ENCODE results near the gene PXYLP1. TPM values are rescaled to one million over a fixed set of nuclear protein-coding genes. Genes with fewer than 3 reads are reported as not detected.

Gene PXYLP1
- total and polyA plus RNA-seq, 9 of the 15 experiments (the other 6 are each of a cell fraction or from before 2014, with no cell fraction given), result 0.80 to 2.9 (median 1.3) TPM

DNA sequence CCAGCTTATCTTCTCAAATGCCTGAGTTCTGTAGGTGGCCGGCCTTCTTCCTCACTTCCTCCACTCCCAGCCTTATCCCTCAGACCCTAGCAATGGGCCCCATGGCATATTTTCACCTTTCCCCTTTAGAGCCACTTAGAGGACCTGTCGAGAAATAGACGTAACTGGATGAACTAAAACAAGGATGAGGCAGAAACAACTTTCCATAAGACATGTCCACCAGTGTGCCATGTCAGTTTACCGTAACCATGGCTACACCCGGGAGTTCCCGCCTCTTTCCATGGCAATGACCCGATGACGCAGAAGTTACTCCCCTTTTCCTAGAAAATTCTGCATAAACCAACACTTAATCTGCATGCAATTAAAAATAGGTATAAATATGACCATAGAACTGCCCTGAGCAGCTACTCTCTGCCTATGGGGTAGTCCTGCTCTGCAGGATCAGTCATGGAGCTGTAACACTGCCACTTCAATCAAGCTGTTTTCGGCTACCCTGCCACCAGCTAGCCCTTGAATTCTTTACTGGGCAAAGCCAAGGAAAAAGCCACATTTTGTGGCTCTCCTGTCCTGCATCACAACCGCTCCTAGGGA is 81.6 kb downstream of the PXYLP1 start (continued):
- TF ChIP-seq ZNF780A (CRISPR knock-in tag; IDR thresholded peaks at IDR 0.05) (no peak), ZFP30 (CRISPR knock-in tag; IDR thresholded peaks at IDR 0.05; ENCODE audit: borderline replicate concordance) (no peak), TRIM25 (IDR thresholded peaks at IDR 0.05; ENCODE audit: borderline replicate concordance) (no peak), HMGN3 (IDR thresholded peaks at IDR 0.05; ENCODE audit: borderline replicate concordance, extremely low read depth, insufficient read length, low read depth, low read length) (no peak), ZNF431 (CRISPR knock-in tag; IDR thresholded peaks at IDR 0.05) (no peak), HDAC1 (IDR thresholded peaks at IDR 0.05) (0 out of 4 replicates have a peak, but pooled peaks of 1 of the 2 experiments have one; percentile 7), FOS (IDR thresholded peaks at IDR 0.05; ENCODE audit: extremely low read depth, insufficient read length) (no peak), CHD2 (IDR thresholded peaks at IDR 0.05; ENCODE audit: low read depth, low read length) (no peak), EHMT2 (IDR thresholded peaks at IDR 0.05) (no peak; the same call in 1 of the 2 replicates), SMARCB1 (IDR thresholded peaks at IDR 0.05; ENCODE audit: insufficient read length, low read depth) (no peak), PRDM10 (IDR thresholded peaks at IDR 0.05; ENCODE audit: partially characterized antibody) (peak; percentile 60), ZZZ3 (IDR thresholded peaks at IDR 0.05) (no peak), TBP (optimal IDR thresholded peaks at IDR 0.05; ENCODE audit: low read depth, low read length) (peak; percentile 42), FOXK1 (CRISPR knock-in tag; IDR thresholded peaks at IDR 0.05; ENCODE audit: borderline replicate concordance) (no peak)
- TF ChIP-seq, protein P1, sequence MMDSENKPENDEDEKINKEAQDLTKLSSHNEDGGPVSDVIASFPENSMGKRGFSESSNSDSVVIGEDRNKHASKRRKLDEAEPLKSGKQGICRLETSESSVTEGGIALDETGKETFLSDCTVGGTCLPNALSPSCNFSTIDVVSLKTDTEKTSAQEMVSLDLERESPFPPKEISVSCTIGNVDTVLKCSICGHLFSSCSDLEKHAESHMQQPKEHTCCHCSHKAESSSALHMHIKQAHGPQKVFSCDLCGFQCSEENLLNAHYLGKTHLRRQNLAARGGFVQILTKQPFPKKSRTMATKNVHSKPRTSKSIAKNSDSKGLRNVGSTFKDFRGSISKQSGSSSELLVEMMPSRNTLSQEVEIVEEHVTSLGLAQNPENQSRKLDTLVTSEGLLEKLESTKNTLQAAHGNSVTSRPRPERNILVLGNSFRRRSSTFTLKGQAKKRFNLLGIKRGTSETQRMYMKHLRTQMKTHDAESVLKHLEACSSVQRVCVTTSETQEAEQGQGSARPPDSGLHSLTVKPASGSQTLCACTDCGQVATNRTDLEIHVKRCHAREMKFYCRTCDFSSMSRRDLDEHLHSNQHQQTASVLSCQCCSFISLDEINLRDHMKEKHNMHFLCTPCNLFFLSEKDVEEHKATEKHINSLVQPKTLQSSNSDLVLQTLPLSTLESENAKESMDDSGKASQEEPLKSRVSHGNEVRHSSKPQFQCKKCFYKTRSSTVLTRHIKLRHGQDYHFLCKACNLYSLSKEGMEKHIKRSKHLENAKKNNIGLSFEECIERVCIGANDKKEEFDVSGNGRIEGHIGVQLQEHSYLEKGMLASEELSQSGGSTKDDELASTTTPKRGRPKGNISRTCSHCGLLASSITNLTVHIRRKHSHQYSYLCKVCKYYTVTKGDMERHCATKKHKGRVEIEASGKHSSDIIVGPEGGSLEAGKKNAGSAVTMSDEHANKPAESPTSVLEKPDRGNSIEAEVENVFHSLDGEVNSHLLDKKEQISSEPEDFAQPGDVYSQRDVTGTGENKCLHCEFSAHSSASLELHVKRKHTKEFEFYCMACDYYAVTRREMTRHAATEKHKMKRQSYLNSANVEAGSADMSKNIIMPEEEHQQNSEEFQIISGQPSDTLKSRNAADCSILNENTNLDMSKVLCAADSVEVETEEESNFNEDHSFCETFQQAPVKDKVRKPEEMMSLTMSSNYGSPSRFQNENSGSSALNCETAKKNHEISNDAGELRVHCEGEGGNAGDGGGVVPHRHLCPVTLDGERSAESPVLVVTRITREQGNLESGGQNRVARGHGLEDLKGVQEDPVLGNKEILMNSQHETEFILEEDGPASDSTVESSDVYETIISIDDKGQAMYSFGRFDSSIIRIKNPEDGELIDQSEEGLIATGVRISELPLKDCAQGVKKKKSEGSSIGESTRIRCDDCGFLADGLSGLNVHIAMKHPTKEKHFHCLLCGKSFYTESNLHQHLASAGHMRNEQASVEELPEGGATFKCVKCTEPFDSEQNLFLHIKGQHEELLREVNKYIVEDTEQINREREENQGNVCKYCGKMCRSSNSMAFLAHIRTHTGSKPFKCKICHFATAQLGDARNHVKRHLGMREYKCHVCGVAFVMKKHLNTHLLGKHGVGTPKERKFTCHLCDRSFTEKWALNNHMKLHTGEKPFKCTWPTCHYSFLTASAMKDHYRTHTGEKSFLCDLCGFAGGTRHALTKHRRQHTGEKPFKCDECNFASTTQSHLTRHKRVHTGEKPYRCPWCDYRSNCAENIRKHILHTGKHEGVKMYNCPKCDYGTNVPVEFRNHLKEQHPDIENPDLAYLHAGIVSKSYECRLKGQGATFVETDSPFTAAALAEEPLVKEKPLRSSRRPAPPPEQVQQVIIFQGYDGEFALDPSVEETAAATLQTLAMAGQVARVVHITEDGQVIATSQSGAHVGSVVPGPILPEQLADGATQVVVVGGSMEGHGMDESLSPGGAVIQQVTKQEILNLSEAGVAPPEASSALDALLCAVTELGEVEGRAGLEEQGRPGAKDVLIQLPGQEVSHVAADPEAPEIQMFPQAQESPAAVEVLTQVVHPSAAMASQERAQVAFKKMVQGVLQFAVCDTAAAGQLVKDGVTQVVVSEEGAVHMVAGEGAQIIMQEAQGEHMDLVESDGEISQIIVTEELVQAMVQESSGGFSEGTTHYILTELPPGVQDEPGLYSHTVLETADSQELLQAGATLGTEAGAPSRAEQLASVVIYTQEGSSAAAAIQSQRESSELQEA (IDR thresholded peaks at IDR 0.05; ENCODE audit: low read depth), result no peak

Data from K562 (cell line).